ENCODE data around the gene RAB19. TPM values are rescaled to one million over a fixed set of nuclear protein-coding genes. Genes with fewer than 3 reads are reported as not detected.

Gene RAB19
- total and polyA plus RNA-seq, 2 of the 8 experiments (the other 6 are each of a cell fraction or from before 2014, with no cell fraction given), result 9.8 to 11.0 TPM

DNA sequence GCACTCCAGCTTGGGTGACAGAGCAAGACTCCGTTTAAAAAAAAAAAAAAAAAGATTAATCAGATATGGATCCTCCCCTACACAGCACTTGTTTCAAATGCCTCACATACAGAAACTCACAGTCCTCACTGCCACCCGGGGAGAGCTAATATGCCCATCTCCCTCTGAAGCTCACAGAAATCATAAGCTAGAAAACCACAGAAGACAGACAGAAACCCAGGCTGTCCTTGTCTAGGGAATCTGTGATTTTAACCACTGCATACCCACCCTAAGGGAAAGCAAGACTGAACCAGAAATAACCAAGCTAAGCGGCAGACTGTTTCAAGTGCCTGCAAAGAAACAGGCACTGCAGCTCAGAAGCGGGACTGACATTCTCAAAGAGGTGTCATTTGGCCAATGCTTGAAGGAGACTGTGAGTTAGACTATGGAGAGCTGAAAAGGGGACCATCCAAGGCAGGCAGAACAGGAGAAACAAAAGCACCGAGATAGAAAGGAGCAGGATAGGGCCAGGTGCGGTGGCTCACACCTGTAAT, 43.1 kb upstream of the RAB19 start (continued):
- TF ChIP-seq, protein P1, sequence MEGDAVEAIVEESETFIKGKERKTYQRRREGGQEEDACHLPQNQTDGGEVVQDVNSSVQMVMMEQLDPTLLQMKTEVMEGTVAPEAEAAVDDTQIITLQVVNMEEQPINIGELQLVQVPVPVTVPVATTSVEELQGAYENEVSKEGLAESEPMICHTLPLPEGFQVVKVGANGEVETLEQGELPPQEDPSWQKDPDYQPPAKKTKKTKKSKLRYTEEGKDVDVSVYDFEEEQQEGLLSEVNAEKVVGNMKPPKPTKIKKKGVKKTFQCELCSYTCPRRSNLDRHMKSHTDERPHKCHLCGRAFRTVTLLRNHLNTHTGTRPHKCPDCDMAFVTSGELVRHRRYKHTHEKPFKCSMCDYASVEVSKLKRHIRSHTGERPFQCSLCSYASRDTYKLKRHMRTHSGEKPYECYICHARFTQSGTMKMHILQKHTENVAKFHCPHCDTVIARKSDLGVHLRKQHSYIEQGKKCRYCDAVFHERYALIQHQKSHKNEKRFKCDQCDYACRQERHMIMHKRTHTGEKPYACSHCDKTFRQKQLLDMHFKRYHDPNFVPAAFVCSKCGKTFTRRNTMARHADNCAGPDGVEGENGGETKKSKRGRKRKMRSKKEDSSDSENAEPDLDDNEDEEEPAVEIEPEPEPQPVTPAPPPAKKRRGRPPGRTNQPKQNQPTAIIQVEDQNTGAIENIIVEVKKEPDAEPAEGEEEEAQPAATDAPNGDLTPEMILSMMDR (IDR thresholded peaks at IDR 0.05; ENCODE audit: control extremely low read depth in 1 of 3, insufficient read depth in 1 of 3, low read depth in 1 of 3, low read length in 3 of 3), result no peak
- TF ChIP-seq JUND (IDR thresholded peaks at IDR 0.05; ENCODE audit: low read length) (no peak), EGR1 (IDR thresholded peaks at IDR 0.05; ENCODE audit: borderline replicate concordance, low read depth, low read length) (no peak), KDM4A (IDR thresholded peaks at IDR 0.05; ENCODE audit: low read depth, low read length, severe bottlenecking) (no peak), TAF1 (IDR thresholded peaks at IDR 0.05; ENCODE audit: low read depth, low read length) (no peak), BRCA1 (IDR thresholded peaks at IDR 0.05; ENCODE audit: low read depth, low read length) (no peak), KDM5A (IDR thresholded peaks at IDR 0.05; ENCODE audit: low read length) (no peak)
- TF ChIP-seq, protein P2, sequence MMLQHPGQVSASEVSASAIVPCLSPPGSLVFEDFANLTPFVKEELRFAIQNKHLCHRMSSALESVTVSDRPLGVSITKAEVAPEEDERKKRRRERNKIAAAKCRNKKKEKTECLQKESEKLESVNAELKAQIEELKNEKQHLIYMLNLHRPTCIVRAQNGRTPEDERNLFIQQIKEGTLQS (IDR thresholded peaks at IDR 0.05; ENCODE audit: insufficient read depth, low read depth, low read length), result no peak

All from H1 (cell line).